HG02623 (cell line): Measurements from ENCODE around the gene NPR1.
"Not testable (repeated sequence)": the region's sequence is repeated elsewhere in the genome, so short reads cannot be mapped to it uniquely, and the experiment has no call there.

Source experiments
- ATAC-seq: cut with Tn5 transposase; IDR thresholded peaks from one replicate; pipeline ENCODE4 v1.9.1; 2021; ENCODE audit warnings: moderate library complexity; ENCODE audit not compliant: unreplicated experiment

The NPR1 gene

DNA sequence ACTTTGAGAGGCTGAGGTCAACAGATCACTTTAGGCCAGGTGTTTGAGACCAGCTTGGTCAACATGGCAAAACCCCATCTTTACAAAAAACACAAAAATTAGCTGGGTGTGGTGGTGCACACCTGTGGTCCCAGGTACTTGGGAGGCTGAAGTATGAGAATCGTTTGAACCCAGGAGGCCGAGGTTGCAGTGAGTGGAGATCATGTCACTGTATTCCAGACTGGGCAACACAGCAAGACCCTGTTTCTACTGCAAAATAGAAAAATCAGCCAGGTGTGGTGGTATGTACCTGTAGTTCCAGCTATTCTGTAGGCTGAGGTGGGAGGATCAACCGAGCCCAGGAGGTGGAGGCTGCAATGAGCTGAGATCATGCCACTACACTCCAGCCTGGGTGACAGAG, 45.2 kb downstream of the NPR1 start:
- no peak for ATAC-seq

DNA sequence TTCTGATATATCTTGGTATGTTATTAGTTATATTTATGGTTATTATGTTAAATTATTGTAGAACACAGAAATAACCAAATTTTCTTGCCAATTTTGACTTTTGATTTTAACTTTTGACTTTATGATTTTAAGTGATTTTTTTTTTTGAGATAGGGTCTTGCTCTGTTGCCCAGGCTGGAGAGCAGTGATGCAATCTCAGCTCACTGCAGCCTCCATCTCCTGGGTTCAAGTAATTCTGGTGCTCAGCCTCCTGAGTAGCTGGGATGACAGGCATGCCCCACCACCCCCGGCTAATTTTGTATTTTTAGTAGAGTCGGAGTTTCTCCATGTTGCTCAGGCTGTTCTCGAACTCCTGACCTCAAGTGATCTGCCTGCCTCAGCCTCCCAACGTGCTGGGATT, 46.1 kb downstream of the NPR1 start:
- ATAC-seq = not testable (repeated sequence)

DNA sequence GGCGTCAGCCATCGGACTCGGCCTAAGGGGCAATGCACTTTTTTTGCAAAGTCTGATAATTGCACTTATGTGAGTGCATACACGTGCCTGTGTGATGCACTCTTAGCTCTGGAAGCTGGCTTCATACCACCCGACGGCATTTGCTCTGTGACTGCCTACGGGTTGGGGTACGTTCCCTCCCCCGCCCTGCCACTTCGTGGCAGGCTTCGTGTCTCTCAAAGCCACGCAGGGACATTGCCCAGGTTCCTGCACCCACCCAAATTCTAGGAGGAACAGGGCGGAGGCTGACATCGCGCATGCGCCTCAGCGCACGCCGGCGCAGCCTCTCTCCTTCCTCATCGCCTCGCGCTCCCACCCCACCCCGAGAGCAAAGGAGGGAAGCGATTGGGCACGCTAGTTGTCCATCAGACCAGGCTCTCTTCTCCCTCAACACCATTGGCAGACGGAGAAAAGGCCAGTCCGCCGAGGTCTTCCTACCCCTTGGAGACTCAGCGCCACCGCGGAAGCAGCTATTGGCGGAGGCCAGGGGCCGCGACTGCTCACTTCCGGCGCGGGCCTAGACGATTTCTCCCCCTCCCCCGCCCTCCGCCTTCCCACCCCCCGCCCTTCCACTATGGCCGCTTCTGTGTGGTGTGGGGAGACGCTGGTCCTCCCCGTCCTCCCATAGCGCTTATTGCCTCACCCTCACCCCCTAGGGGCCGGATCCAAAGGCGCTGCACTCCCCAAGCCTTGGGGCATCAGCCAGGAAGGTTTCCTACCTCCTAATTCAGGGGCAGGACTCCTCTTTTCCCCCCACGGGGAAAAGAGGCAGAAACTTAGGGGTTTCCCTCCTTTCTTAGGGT, 49.2 kb downstream of the NPR1 start, which contains the start of gene INTS3:
Gene INTS3, plus strand, starts transcription at position 588 of the 842 bp plus-strand sequence. CDS start 585 bp downstream, outside the sequence.
- ATAC-seq = peak; percentile 92

DNA sequence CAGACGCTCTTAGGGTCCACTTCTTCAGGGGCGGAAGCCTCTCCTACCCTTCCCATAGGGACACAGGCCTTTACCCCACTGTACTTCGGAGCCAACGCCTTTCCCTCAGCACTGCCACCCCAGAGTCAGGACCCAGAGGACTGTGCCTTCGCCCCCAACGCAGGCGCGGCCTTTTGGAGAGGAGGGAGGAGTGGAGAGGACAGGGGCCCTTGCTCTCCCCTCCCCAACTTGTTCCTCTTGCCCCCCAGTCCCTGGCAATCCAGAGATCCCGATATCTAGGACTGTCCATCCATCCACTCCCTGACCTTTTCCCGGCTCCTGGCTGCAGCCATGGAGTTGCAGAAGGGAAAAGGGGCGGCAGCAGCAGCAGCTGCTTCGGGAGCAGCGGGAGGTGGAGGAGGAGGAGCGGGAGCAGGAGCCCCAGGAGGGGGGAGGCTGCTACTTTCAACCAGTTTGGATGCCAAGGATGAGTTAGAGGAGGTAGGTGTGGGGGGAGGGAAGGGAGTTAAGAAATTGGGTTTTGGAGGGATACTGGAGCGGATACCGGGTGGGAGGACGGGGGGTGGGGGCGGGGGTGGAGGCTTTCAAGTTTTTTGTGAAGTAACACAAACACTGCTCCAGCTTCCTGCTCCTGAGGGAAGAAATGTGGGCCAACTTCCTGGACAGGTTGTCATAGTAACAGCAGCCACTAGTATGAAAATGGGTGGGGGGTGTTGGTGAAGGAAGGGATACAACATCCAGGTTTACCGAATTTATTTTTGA, 50.0 kb downstream of the NPR1 start:
- no peak for ATAC-seq

DNA sequence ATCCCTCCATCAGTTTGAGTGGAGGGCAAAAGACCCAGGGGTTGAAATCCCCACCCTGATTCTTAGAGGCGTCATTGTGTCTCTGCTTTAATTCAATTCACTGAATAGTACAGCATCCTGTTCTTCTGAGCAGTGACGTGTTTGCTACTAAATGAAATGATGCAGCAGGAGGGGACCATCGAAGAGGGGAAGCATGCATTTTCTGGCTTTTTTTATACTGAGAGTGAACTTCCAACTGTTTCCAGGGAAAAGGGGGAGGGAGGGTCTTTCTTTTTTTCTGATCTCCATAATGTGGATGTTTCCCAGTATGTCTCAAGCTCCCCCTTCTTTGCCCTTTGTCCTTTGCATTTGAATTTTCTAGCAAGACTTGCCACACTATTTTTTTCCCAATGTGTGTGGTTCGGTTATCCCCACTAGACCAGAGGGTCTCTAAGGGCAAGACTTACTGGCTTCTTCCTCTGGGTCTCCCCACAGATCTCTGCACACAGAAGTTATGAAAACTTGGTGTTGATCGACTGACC, 52.0 kb downstream of the NPR1 start:
- no peak for ATAC-seq

DNA sequence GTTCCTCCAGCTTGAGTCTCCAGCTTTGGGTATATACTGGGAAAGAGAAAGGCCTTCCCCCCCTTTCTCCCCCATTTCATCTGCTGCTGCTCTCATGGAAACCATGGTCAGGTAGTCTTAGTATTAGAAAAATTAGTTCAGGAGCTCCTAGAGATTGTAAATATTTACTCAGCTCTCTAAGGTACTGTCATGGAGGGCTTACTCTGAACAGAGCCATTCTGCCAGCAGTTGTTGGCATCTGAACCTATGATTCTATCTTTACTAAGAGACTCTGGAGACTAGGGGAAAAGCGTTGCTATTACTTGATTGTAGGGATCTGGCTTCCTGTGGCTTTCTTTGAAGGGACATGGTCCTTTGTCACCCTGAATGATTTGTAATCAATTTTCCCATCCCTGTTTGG, 55.5 kb downstream of the NPR1 start:
- no peak for ATAC-seq

DNA sequence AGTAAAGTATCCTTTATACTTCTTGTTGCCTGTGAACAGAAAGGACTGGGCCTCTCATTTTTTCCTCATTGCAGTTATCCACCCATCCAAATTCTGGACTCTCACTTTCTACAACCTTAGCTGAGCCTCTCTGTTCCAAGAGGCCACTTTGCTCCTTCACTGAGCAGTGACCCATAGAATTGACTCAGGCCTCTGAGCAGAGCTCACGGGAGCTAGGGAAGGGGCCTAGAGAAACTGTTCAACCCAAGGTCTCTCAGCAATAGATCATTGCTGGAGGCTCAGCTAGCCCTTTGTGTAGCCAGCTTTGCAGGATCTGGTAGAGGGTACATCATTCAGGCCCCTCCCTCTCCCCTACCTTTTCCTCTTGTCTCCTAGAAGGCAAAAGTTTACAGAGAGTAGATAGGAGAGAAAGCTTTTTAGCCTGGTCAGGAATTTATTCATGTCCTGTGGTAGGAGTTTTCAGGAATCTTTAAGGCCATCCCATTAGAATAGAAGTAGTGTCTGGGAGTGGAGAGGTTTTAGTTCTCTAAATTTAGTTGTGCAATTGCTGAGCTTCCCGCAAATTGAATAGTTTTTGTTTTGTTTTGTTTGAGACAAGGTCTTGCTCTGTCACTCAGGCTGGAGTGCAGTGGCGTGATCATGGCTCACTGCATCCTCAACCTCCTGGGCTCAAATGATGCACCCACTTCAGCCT, 56.1 kb downstream of the NPR1 start:
- no peak for ATAC-seq

DNA sequence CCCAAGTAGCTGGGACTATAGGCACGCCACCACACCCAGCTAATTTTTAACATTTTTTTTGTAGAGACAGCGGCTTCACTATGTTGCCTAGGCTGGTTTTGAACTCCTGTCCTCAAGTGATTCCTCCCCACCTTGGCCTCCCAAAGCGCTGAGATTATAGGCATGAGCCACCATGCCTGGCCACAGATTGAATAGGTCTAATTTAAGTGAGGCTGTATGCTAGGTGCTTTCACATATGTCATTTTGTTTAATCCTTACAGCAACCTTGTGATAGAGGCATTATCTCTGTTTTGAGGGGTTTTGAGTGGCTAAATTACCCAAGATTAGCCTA, 56.6 kb downstream of the NPR1 start:
- ATAC-seq = no peak

DNA sequence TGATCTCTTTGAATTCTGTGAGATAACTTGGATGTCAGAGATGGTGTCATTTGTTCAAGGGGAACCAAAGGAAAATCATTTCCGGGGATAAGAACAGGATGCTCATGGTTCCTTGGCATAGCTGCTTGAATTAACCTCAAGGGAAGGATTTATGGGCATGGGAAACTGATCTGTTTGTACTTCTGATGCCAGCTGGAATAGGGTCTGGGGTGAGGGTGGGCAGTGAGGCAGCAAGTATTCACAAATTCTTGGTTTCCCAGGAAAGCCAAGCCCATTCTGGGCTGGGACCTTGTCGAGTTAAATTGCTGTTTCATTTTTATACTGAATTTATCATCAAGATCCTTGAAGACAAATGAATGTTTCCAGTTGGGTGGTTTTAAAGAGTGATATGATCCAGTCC, 63.5 kb downstream of the NPR1 start:
- ATAC-seq = no peak

DNA sequence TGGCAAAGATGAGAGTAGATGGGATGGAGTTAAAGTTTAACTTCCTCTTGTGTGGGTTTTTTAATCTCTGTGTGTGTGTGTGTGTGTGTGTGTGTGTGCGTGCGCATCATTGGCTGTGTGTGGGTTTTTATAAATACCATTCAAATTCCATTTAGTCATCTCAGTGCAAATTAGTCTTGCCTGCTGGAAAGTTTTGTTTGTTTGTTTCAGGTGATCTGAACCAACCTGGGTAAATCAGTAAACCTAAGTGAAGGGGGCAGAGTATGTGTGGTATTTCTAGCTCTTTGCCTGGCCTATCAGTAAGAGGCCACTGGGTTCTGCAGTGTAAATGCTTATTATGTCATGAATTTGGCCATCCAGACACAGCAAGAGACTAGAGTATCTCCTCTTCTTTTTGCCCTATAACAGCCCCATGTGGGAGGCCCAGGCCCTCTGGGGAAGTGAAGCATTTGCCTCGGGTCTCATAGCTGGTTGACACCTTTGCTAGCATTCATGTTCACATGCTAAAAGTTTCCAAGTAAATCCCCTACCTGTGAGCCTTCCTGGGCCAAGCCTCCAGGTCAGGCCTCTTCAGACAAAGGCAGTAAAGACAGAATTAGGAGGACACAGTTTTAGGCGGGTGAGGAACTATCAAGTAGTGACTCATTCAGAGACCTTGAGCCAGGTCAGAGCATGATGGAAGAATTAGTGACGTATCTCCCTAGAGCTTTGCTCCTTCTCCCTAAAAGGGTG, 64.1 kb downstream of the NPR1 start:
- no peak for ATAC-seq
